HFFc6 (cell line): ENCODE data around the gene CD276. TPM values are rescaled to one million over a fixed set of nuclear protein-coding genes. Genes with fewer than 3 reads are reported as not detected.

Experiments used
- DNase-seq: peaks from one replicate; pipeline ENCODE4 v3.0.0-alpha.2; 2018
- H3K27ac Mint-ChIP-seq: 2 replicates; pipeline ENCODE4 v1.8.0; 2020; ENCODE audit warnings: mild to moderate bottlenecking, mixed read lengths
- H3K27me3 Mint-ChIP-seq: 2 replicates; pipeline ENCODE4 v1.8.0; 2021; ENCODE audit warnings: mild to moderate bottlenecking, moderate library complexity, mixed read lengths; ENCODE audit not compliant: insufficient read depth
- H3K36me3 Mint-ChIP-seq: 2 replicates; pipeline ENCODE4 v1.8.0; 2021; ENCODE audit warnings: low read depth, mixed read lengths
- H3K4me1 Mint-ChIP-seq: 2 replicates; pipeline ENCODE4 v1.8.0; 2020; ENCODE audit warnings: low read depth, mixed read lengths
- H3K4me3 Mint-ChIP-seq: 2 replicates; pipeline ENCODE4 v1.8.0; 2020; ENCODE audit warnings: mild to moderate bottlenecking, moderate library complexity, mixed read lengths
- H3K9me3 Mint-ChIP-seq: 2 replicates; pipeline ENCODE4 v1.8.0; 2020; ENCODE audit warnings: mild to moderate bottlenecking, mixed read lengths
- total RNA-seq, 6 experiments: library from RNA; stranded (reverse); fragmentation: NEBNext Ultra II Directional; extraction: Animal tissue kit (Norgen Biotek cat#: 25700); gene quantifications; 2 replicates in 1 of 6; 3 replicates in 5 of 6; pipeline ENCODE4 v1.2.3, GENCODE V29; 2021
- TF ChIP-seq, protein P1 (sequence below): fragments of 200-600 bp; sonication (generic); IDR thresholded peaks from 2 replicates; pipeline ENCODE4 v1.5.0; 2021; ENCODE audit warnings: antibody characterized with exemption, mild to moderate bottlenecking

CD276 gene
- total RNA-seq, 6 experiments from 2014 or later = 86.5 to 121 (median 105) TPM

- no peak overlapping the region for H3K4me3 Mint-ChIP-seq
- no peaks in the 10 kb centered on the region for H3K4me1 Mint-ChIP-seq
- H3K36me3 Mint-ChIP-seq = no peaks in the 10 kb centered on the region
- no peak for DNase-seq
- H3K27ac Mint-ChIP-seq = no peak overlapping the region
- no peaks in the 10 kb centered on the region for H3K9me3 Mint-ChIP-seq
- TF ChIP-seq, protein P1, sequence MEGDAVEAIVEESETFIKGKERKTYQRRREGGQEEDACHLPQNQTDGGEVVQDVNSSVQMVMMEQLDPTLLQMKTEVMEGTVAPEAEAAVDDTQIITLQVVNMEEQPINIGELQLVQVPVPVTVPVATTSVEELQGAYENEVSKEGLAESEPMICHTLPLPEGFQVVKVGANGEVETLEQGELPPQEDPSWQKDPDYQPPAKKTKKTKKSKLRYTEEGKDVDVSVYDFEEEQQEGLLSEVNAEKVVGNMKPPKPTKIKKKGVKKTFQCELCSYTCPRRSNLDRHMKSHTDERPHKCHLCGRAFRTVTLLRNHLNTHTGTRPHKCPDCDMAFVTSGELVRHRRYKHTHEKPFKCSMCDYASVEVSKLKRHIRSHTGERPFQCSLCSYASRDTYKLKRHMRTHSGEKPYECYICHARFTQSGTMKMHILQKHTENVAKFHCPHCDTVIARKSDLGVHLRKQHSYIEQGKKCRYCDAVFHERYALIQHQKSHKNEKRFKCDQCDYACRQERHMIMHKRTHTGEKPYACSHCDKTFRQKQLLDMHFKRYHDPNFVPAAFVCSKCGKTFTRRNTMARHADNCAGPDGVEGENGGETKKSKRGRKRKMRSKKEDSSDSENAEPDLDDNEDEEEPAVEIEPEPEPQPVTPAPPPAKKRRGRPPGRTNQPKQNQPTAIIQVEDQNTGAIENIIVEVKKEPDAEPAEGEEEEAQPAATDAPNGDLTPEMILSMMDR = no peak
- H3K27me3 Mint-ChIP-seq = peaks cover 53% of the 10 kb centered on the region
Observed at GRCh38 chr15:73750951-73751350, 66.8 kb downstream of the CD276 start.

DNA sequence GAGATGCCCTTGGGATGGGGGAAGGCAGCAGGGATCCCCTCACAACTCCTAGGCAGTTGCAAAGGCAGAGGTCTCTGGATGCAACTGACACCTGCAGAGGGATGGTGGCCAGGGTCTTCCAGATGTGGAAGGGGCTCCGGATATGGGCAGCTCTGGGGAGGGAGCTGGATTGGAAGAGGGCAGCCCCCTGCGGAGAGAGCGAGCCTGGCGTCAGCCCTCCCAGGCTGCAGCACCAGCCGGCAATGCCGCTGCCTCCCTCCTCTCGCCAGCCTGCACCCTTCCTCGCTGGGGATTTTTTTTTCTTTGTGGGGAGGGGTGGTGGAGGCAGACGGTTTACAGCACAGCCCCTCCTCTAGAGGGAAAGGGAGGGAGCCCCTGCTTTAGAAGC lies 67.3 kb downstream of the CD276 start:
- TF ChIP-seq, protein P1 = no peak
- Mint-ChIP-seq H3K36me3 (no peaks in the 10 kb centered on the region), H3K4me1 (no peaks in the 10 kb centered on the region), H3K27me3 (peaks cover 57% of the 10 kb centered on the region), H3K4me3 (no peak overlapping the region), H3K9me3 (no peaks in the 10 kb centered on the region), H3K27ac (no peak overlapping the region)
- no peak for DNase-seq

DNA sequence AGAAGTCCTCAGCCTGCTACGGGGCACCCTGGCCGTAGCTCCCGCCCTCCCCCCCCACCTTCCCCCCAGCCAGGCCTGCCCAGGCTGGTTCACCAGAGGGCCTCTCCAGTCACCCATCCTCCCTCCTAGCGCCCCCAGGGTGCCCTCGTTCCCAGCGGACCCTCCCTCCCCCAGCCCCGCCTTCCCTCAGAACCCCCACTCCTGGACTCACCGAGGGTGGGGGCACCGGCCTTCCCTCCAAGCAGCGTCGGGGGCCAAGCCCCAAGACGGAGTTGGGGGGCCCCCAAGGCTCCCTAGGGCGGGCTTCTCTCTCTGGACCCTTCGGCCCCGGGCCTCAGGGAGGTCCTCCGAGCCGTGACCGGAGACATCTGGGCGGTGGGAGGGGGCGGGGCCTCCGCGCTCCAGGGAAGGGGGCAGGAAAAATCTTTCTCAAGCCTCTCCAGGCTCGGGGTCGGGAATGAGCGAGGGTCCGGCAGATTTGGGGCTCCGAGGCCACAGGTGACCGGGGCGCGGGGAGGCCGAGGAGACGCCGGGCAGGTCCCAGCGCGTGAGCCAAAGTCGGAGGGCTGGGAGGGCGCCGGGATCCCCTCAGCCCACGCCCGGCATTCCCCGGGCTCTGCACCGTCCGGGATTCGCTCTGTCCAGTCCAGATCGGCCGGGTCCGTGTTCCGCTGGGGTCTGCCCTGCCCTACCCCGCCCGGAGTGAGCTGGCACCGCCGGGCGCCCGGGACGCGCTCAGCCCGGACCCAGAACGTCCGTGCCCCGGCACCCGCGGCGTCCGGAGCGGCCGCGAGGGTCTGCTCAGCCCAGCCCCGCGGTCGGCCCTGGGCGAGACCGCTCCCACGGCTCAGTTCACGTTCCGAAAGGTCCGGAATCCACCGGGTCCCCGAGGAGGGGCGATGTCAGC lies 68.0 kb downstream of the CD276 start:
- Mint-ChIP-seq H3K36me3 (no peaks in the 10 kb centered on the region), H3K27me3 (peaks cover 54% of the 10 kb centered on the region), H3K9me3 (no peaks in the 10 kb centered on the region), H3K27ac (no peak overlapping the region), H3K4me1 (no peaks in the 10 kb centered on the region), H3K4me3 (no peak overlapping the region)
- TF ChIP-seq, protein P1 = no peak
- DNase-seq = no peak

DNA sequence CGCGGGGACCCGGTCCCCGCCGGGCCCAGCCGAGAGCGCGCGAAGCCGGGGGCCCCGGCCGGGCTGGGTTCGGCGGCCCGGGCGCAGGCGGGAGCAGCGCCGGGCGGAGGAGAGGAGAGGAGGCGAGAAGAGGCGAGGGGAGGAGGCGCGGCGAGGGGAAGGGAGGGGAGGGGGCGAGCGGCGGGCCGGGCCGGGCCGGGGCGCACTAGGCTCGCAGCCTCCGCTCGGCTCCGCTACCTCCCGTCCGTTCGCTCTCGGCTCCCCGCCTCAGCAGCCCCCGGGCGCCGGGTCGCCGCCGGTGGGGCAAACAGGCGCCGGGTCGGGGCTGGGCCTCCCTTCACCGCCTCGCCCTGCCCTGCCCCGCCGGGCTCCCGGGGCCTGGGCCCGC lies 68.6 kb downstream of the CD276 start:
- Mint-ChIP-seq H3K36me3 (no peaks in the 10 kb centered on the region), H3K27me3 (peaks cover 51% of the 10 kb centered on the region), H3K27ac (no peak overlapping the region), H3K9me3 (no peaks in the 10 kb centered on the region), H3K4me3 (no peak overlapping the region), H3K4me1 (no peaks in the 10 kb centered on the region)
- no peak for DNase-seq
- TF ChIP-seq, protein P1 = no peak

DNA sequence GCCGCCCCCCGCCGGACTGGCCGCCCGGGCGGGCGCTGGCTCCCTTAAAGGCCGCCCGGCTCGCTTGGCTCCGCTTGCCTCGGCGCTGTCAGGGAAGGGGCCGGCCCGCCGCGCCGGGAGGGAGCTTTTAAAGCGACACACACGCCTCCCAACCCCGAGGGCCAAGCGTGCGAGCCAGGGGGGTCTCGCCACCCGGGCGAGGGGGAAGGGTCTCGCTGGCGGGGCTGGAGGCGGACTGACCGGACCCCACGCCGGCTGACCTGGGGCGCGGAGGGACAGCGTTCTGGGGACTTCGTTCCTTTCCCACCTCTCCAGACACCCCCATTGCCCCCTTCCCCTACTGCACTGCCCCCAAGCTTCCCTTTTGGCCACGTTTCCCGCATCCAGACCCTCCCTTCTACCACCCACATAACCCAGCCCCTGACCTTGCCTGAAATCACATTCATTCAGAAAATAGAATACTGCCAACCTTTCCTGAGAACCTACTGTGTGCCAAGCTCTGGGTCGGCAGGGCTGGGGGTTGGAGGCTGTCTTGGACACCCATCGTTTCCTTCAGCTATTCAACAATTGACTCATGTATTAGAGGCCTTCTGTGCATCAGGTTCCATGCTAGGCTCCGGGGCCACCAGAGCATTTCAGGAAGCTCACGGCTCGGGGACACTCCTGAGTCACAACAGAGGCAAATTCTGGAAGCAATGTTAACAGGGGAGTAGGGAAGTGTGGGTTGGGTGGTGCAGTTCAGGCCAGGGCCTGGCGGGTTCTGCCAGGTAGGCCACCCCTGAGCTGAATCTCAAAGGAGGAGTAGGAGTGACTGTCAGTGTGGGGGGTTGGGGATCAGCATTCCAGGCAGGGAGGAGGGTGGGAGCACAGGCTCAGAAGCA lies 69.3 kb downstream of the CD276 start, which contains the start of gene INSYN1:
TSS of gene INSYN1 (minus strand) at position 102 of the 881 bp plus-strand sequence. CDS start 2,221 bp downstream, outside the sequence.
- TF ChIP-seq, protein P1 = no peak
- Mint-ChIP-seq H3K36me3 (no peaks in the 10 kb centered on the region), H3K4me3 (no peak within 1 kb of the TSS), H3K9me3 (no peaks in the 10 kb centered on the region), H3K4me1 (no peaks in the 10 kb centered on the region), H3K27ac (no peak within 1 kb of the TSS), H3K27me3 (peaks cover 48% of the 10 kb centered on the region)
- no peak for DNase-seq
